ENCODE results near the gene NRP1. TPM values are rescaled to one million over a fixed set of nuclear protein-coding genes. Genes with fewer than 3 reads are reported as not detected.

The NRP1 gene
- total and polyA plus RNA-seq, 4 donors: 14.6 to 55.6 (median 37.8) TPM

DNA sequence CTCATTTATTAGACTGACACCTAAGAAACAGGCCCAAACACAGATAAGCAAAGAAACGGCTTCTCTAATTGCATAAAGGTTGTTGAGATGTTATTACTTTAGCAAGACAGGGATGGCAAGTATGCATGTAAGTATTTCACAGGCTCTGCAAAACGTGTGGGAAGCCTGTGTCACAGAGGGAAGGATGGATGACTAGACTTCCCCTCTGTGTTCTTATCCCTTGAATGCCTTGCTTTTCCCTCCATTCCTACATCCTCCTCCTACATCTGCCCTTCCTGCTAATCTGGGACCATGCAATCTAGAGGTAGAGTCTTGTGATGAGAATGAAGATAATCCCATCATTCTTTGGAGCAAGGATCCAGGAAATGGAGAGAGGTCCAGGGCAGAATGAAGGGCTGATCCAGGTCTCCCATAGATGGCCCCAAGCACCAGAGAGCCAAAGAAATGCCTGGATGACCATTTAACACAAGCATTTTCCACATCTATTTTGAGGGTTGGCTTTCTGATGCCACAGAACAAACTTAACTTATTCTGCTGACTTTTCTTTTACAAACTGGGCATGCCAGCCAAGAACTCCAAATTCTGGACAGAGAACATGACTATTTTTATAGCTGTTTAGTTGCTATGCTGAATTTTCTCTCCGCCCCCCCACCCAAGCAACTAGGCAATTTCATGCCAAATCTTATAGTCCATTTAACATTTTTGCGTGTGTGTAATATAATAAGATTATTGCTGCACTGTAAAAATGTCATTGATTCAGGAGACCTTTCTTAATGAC lies 48.1 kb downstream of the NRP1 start:
- no peak overlapping the region for H3K27ac ChIP-seq (ENCODE audit: low read depth in 1 of 2, low read length in 2 of 2)
- no peaks in the 10 kb centered on the region for H3K9me3 ChIP-seq (ENCODE audit: control insufficient read depth in 4 of 4, low read length in 3 of 4)
- no peak overlapping the region for H3K9ac ChIP-seq (ENCODE audit: low read depth in 1 of 2, low read length in 2 of 2)
- no peak for DNase-seq (ENCODE audit: low spot score)
- H3K36me3 ChIP-seq (ENCODE audit: control insufficient read depth in 4 of 4, insufficient read depth in 3 of 4, low read depth in 1 of 4, low read length in 3 of 4): no peaks in the 10 kb centered on the region
- peaks cover 9 to 27% (median 22%) of the 10 kb centered on the region in 4 donors for H3K4me1 ChIP-seq (ENCODE audit: control insufficient read depth in 4 of 4, insufficient read depth in 4 of 4, low read length in 3 of 4)
- TF ChIP-seq TAF1 (conservative IDR thresholded peaks at IDR 0.05) (no peak), SP1 (IDR thresholded peaks at IDR 0.05) (no peak), YY1 (IDR thresholded peaks at IDR 0.05) (no peak), EGR1 (IDR thresholded peaks at IDR 0.05; ENCODE audit: low read depth in 2 of 2) (no peak), CTCF (IDR thresholded peaks at IDR 0.05; ENCODE audit: low read depth, low read length, missing input control) (no peak), FOXA1 (IDR thresholded peaks at IDR 0.05) (no peak), RAD21 (IDR thresholded peaks at IDR 0.05) (no peak), GABPA (IDR thresholded peaks at IDR 0.05 in 1 of 2, conservative IDR thresholded peaks at IDR 0.05 in 1 of 2) (no peak), JUND (IDR thresholded peaks at IDR 0.05) (no peak), FOXA2 (IDR thresholded peaks at IDR 0.05) (no peak), NR2F2 (IDR thresholded peaks at IDR 0.05) (no peak), REST (IDR thresholded peaks at IDR 0.05) (no peak), MAX (IDR thresholded peaks at IDR 0.05) (no peak), HNF4G (IDR thresholded peaks at IDR 0.05) (no peak)
- TF ChIP-seq, protein P1, sequence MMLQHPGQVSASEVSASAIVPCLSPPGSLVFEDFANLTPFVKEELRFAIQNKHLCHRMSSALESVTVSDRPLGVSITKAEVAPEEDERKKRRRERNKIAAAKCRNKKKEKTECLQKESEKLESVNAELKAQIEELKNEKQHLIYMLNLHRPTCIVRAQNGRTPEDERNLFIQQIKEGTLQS (IDR thresholded peaks at IDR 0.05): no peak
- WGBS: 53% methylated on average over 4 of the region's 4 CpGs
- H3K27me3 ChIP-seq (ENCODE audit: control insufficient read depth in 4 of 4, insufficient read depth in 4 of 4, low read length in 3 of 4): no peaks in the 10 kb centered on the region
- no peak overlapping the region for H3K4me3 ChIP-seq (ENCODE audit: low read depth in 1 of 3, low read length in 3 of 3)

DNA sequence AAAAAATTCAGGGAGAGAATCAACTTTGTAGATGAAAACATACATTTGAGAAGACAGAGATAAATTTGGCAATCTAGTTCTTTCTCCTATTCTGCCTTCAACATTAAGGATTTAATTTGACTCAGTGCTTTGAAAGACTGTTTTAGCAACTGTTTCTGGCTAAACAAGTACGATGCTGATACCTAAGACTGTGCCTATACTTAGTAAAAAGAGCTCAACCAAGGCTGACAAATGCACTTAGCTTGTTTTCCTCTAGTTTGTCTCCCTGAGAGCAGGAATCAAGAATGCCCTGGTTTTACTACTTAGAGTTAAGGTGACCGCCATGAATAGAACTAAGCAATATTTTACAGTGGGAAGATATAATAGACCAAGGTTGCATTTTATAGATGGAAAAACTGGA lies 49.5 kb downstream of the NRP1 start:
- Histone ChIP-seq H3K27me3 (ENCODE audit: control insufficient read depth in 4 of 4, insufficient read depth in 4 of 4, low read length in 3 of 4) (no peaks in the 10 kb centered on the region), H3K4me3 (ENCODE audit: low read depth in 1 of 3, low read length in 3 of 3) (no peak overlapping the region), H3K27ac (ENCODE audit: low read depth in 1 of 2, low read length in 2 of 2) (no peak overlapping the region), H3K9me3 (ENCODE audit: control insufficient read depth in 4 of 4, low read length in 3 of 4) (no peaks in the 10 kb centered on the region), H3K4me1 (ENCODE audit: control insufficient read depth in 4 of 4, insufficient read depth in 4 of 4, low read length in 3 of 4) (peaks cover 8 to 24% (median 19%) of the 10 kb centered on the region in 4 donors), H3K36me3 (ENCODE audit: control insufficient read depth in 4 of 4, insufficient read depth in 3 of 4, low read depth in 1 of 4, low read length in 3 of 4) (no peaks in the 10 kb centered on the region), H3K9ac (ENCODE audit: low read depth in 1 of 2, low read length in 2 of 2) (no peak overlapping the region)
- 87% methylated on average over 2 of the region's 2 CpGs for WGBS
- no peak for DNase-seq (ENCODE audit: low spot score)
- no peak for TF ChIP-seq REST (IDR thresholded peaks at IDR 0.05)
- no peak for TF ChIP-seq SP1 (IDR thresholded peaks at IDR 0.05)
- no peak for TF ChIP-seq EGR1 (IDR thresholded peaks at IDR 0.05; ENCODE audit: low read depth in 2 of 2)
- no peak for TF ChIP-seq NR2F2 (IDR thresholded peaks at IDR 0.05)
- TF ChIP-seq, protein P2, sequence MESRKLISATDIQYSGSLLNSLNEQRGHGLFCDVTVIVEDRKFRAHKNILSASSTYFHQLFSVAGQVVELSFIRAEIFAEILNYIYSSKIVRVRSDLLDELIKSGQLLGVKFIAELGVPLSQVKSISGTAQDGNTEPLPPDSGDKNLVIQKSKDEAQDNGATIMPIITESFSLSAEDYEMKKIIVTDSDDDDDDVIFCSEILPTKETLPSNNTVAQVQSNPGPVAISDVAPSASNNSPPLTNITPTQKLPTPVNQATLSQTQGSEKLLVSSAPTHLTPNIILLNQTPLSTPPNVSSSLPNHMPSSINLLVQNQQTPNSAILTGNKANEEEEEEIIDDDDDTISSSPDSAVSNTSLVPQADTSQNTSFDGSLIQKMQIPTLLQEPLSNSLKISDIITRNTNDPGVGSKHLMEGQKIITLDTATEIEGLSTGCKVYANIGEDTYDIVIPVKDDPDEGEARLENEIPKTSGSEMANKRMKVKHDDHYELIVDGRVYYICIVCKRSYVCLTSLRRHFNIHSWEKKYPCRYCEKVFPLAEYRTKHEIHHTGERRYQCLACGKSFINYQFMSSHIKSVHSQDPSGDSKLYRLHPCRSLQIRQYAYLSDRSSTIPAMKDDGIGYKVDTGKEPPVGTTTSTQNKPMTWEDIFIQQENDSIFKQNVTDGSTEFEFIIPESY (IDR thresholded peaks at IDR 0.05): no peak
- no peak for TF ChIP-seq YY1 (IDR thresholded peaks at IDR 0.05)
- no peak for TF ChIP-seq RXRA (IDR thresholded peaks at IDR 0.05)
- TF ChIP-seq FOXA2 (IDR thresholded peaks at IDR 0.05): no peak
- no peak for TF ChIP-seq HNF4A (conservative IDR thresholded peaks at IDR 0.05)
- TF ChIP-seq, protein P1 (IDR thresholded peaks at IDR 0.05): no peak
- TF ChIP-seq MAX (IDR thresholded peaks at IDR 0.05): no peak
- TF ChIP-seq RAD21 (IDR thresholded peaks at IDR 0.05): no peak
- TF ChIP-seq HNF4G (IDR thresholded peaks at IDR 0.05): no peak
